ENCODE results near the gene LARP6. TPM values are rescaled to one million over a fixed set of nuclear protein-coding genes. Genes with fewer than 3 reads are reported as not detected.

LARP6 gene
- polyA plus RNA-seq, 2 of the 4 experiments (the other 2 are of a cell fraction): 57.2 to 158 TPM

DNA sequence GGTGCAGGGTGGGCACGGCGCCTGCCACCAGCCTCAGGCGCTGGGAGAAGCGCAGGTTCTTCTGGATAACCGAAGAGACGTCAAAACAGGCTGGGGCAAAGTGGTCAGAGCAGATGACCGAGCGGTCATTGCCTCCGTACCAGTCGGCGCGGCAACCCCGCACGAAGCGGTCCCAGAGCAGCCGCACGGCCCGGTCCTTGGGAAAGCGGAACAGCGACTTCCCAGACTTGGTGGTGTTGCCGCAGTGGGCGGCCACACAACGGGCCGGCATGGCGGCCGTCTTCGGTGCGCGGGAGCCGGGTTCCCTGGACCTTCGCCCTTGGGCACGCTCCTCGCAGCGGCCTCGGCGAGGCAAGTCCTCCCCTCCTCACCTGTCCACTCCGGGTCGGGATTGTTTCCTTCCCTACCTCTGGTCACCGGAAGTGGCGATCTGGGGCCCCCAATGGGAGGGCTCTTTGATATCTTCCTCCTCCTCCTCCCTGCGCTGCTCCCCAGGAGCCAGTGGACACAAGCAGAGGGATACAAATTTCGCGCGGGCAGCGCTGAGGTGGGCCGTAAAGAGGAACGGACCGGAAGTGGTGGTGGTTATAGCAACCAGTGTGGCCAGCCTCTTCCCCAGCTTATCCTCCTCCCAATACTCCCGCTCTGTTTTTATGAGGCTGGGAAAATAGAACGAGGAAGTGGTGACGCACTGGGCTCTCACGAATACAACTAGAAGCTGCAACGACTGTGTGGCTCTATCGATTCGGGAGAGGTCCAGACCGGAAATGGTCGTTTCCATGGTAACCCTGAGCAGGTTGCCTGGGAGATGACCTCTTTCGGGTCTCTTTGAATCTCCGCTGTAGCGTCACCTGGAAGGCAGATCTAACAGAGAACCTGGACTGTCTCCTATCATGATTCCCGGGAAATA is 38.3 kb upstream of the LARP6 start, which contains the start of the genes LRRC49 and THAP10:
Gene LRRC49 (plus strand): TSS at position 825 of the 910 bp plus-strand sequence. CDS start 69 bp downstream, at position 894.
Gene THAP10 (minus strand): TSS at position 432 of the 910 bp plus-strand sequence. CDS start 161 bp downstream, at position 271.
- Histone ChIP-seq H3K4me2 (peak within 1 kb of the TSS; percentile 89), H3K27ac (peak within 1 kb of the TSS; percentile 85 to 91), H3K4me3 (peak within 1 kb of the TSS; percentile 73), H3K4me1 (peaks cover 12% of the 10 kb centered on the region), H3K9me3 (no peaks in the 10 kb centered on the region)
- FAIRE-seq: peak; percentile 91
- WGBS (ENCODE audit: missing lambda C conversion rate): under 1% methylated on average over 61 of the region's 61 CpGs
- peak; percentile 98 to 99 for ATAC-seq
- ChIA-PET CTCF (interaction anchor here (0.6 to 2.9 kb wide), 23 partner anchors 7 to 861 kb away, joined by 3 to 12 read pairs (median 3); no protein-coding TSS in a partner anchor), POLR2A (no interaction called here)
- DNase-seq (ENCODE audit: low read depth in 1 of 2, low spot score in 1 of 2): peak; percentile 80 to 98
- peak; percentile 85 for TF ChIP-seq RFX5 (IDR thresholded peaks at IDR 0.05)
- no peak for TF ChIP-seq ESRRA (IDR thresholded peaks at IDR 0.05; ENCODE audit: borderline replicate concordance, low read length)
- no peak for TF ChIP-seq SREBF2 (IDR thresholded peaks at IDR 0.05)
- TF ChIP-seq RCOR1 (IDR thresholded peaks at IDR 0.05; ENCODE audit: low read depth, low read length): no peak
- no peak for TF ChIP-seq BHLHE40 (IDR thresholded peaks at IDR 0.05; ENCODE audit: low read depth, low read length)
- TF ChIP-seq TFCP2L1 (CRISPR knock-in tag; IDR thresholded peaks at IDR 0.05): no peak
- no peak for TF ChIP-seq HOXA7 (CRISPR knock-in tag; IDR thresholded peaks at IDR 0.05)
- TF ChIP-seq POLR2A (IDR thresholded peaks at IDR 0.05; ENCODE audit: low read length): peak; percentile 58
- TF ChIP-seq MAX (IDR thresholded peaks at IDR 0.05): peak; percentile 90
- TF ChIP-seq ZC3H11A (IDR thresholded peaks at IDR 0.05): no peak
- TF ChIP-seq NFE2L2 (conservative IDR thresholded peaks at IDR 0.05; ENCODE audit: low read length): no peak
- TF ChIP-seq GATA3 (IDR thresholded peaks at IDR 0.05; ENCODE audit: borderline replicate concordance): no peak
- TF ChIP-seq, protein P1, sequence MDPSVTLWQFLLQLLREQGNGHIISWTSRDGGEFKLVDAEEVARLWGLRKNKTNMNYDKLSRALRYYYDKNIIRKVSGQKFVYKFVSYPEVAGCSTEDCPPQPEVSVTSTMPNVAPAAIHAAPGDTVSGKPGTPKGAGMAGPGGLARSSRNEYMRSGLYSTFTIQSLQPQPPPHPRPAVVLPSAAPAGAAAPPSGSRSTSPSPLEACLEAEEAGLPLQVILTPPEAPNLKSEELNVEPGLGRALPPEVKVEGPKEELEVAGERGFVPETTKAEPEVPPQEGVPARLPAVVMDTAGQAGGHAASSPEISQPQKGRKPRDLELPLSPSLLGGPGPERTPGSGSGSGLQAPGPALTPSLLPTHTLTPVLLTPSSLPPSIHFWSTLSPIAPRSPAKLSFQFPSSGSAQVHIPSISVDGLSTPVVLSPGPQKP (IDR thresholded peaks at IDR 0.05; ENCODE audit: low read depth, low read length): 0 out of 2 replicates have a peak, but pooled peaks have one; percentile 42
- TF ChIP-seq ZNF302 (CRISPR knock-in tag; IDR thresholded peaks at IDR 0.05): no peak
- TF ChIP-seq, protein P2, sequence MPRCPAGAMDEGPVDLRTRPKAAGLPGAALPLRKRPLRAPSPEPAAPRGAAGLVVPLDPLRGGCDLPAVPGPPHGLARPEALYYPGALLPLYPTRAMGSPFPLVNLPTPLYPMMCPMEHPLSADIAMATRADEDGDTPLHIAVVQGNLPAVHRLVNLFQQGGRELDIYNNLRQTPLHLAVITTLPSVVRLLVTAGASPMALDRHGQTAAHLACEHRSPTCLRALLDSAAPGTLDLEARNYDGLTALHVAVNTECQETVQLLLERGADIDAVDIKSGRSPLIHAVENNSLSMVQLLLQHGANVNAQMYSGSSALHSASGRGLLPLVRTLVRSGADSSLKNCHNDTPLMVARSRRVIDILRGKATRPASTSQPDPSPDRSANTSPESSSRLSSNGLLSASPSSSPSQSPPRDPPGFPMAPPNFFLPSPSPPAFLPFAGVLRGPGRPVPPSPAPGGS (IDR thresholded peaks at IDR 0.05): peak; percentile 57; the same call in 2 of the 3 replicates
- TF ChIP-seq, protein P3, sequence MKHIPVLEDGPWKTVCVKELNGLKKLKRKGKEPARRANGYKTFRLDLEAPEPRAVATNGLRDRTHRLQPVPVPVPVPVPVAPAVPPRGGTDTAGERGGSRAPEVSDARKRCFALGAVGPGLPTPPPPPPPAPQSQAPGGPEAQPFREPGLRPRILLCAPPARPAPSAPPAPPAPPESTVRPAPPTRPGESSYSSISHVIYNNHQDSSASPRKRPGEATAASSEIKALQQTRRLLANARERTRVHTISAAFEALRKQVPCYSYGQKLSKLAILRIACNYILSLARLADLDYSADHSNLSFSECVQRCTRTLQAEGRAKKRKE (CRISPR knock-in tag; IDR thresholded peaks at IDR 0.05; ENCODE audit: low read depth): no peak
- no peak for TF ChIP-seq CBX8 (IDR thresholded peaks at IDR 0.05)
- TF ChIP-seq MYC (IDR thresholded peaks at IDR 0.05; ENCODE audit: borderline replicate concordance, low read length): no peak
- no peak for TF ChIP-seq NR3C1 (IDR thresholded peaks at IDR 0.05)
- TF ChIP-seq, protein P4, sequence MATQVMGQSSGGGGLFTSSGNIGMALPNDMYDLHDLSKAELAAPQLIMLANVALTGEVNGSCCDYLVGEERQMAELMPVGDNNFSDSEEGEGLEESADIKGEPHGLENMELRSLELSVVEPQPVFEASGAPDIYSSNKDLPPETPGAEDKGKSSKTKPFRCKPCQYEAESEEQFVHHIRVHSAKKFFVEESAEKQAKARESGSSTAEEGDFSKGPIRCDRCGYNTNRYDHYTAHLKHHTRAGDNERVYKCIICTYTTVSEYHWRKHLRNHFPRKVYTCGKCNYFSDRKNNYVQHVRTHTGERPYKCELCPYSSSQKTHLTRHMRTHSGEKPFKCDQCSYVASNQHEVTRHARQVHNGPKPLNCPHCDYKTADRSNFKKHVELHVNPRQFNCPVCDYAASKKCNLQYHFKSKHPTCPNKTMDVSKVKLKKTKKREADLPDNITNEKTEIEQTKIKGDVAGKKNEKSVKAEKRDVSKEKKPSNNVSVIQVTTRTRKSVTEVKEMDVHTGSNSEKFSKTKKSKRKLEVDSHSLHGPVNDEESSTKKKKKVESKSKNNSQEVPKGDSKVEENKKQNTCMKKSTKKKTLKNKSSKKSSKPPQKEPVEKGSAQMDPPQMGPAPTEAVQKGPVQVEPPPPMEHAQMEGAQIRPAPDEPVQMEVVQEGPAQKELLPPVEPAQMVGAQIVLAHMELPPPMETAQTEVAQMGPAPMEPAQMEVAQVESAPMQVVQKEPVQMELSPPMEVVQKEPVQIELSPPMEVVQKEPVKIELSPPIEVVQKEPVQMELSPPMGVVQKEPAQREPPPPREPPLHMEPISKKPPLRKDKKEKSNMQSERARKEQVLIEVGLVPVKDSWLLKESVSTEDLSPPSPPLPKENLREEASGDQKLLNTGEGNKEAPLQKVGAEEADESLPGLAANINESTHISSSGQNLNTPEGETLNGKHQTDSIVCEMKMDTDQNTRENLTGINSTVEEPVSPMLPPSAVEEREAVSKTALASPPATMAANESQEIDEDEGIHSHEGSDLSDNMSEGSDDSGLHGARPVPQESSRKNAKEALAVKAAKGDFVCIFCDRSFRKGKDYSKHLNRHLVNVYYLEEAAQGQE (IDR thresholded peaks at IDR 0.05): no peak
- TF ChIP-seq SMC3 (IDR thresholded peaks at IDR 0.05): peak; percentile 11; the same call in 1 of the 3 replicates
- TF ChIP-seq HOXB13 (CRISPR knock-in tag; IDR thresholded peaks at IDR 0.05; ENCODE audit: low read depth): 0 out of 2 replicates have a peak, but pooled peaks have one; percentile 39
- no peak for TF ChIP-seq CEBPB (IDR thresholded peaks at IDR 0.05)
- 0 out of 2 replicates have a peak, but pooled peaks have one; percentile 86 for TF ChIP-seq KDM1A (IDR thresholded peaks at IDR 0.05; ENCODE audit: low read depth)
- TF ChIP-seq JUN (IDR thresholded peaks at IDR 0.05): peak in 1 of 2 experiments; percentile 68; a peak in 4 of 5 replicates
- TF ChIP-seq RARB (CRISPR knock-in tag; IDR thresholded peaks at IDR 0.05): no peak
- no peak for TF ChIP-seq CBX2 (IDR thresholded peaks at IDR 0.05; ENCODE audit: borderline replicate concordance, low read depth)
- TF ChIP-seq, protein P5, sequence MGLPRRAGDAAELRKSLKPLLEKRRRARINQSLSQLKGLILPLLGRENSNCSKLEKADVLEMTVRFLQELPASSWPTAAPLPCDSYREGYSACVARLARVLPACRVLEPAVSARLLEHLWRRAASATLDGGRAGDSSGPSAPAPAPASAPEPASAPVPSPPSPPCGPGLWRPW (IDR thresholded peaks at IDR 0.05): no peak
- TF ChIP-seq ZSCAN20 (CRISPR knock-in tag; IDR thresholded peaks at IDR 0.05): no peak
- TF ChIP-seq FOSL2 (IDR thresholded peaks at IDR 0.05): no peak
- no peak for TF ChIP-seq FOSL2 (CRISPR knock-in tag; IDR thresholded peaks at IDR 0.05)
- no peak for TF ChIP-seq EP300 (IDR thresholded peaks at IDR 0.05)
- no peak for TF ChIP-seq FOSB (CRISPR knock-in tag; IDR thresholded peaks at IDR 0.05)
- peak; percentile 85 for TF ChIP-seq KDM5A (IDR thresholded peaks at IDR 0.05)
- TF ChIP-seq RNF2 (IDR thresholded peaks at IDR 0.05; ENCODE audit: borderline replicate concordance, low read depth): no peak
- TF ChIP-seq HEYL (CRISPR knock-in tag; IDR thresholded peaks at IDR 0.05): no peak
